Vagina (tissue), 2 donors: ENCODE results near the gene GLRX5. TPM values are rescaled to one million over a fixed set of nuclear protein-coding genes. Genes with fewer than 3 reads are reported as not detected.
"Not testable (repeated sequence)": the region's sequence is repeated elsewhere in the genome, so short reads cannot be mapped to it uniquely, and the experiment has no call there.

Experiments
- DNase-seq, 2 donors: peaks; one replicate each; pipeline ENCODE4 v3.0.0-alpha.2; 2017; ENCODE audit errors: extremely low spot score in 2 of 2
- H3K27ac ChIP-seq: fragments of 200-600 bp; sonication (generic); one replicate; pipeline ENCODE4 v1.5.1; 2019
- H3K27me3 ChIP-seq: fragments of 200-600 bp; sonication (generic); one replicate; pipeline ENCODE4 v1.5.1; 2019
- H3K36me3 ChIP-seq, 2 donors: fragments of 200-600 bp; sonication (generic); one replicate each; pipeline ENCODE4 v1.5.1; 2017 to 2019
- H3K4me1 ChIP-seq: fragments of 200-600 bp; sonication (generic); one replicate; pipeline ENCODE4 v1.5.1; 2019
- H3K4me3 ChIP-seq, 2 donors: fragments of 200-600 bp; sonication (generic); 1 replicate in 1 of 2; 2 replicates in 1 of 2; pipeline ENCODE4 v1.5.1; 2016 to 2019
- H3K9me3 ChIP-seq: fragments of 200-600 bp; sonication (generic); one replicate; pipeline ENCODE4 v1.5.1; 2019
- POLR2A ChIP-seq, 2 donors: fragments of 450-650 bp; IDR thresholded peaks; one replicate each; pipeline ENCODE4 v1.6.1; 2017; ENCODE audit warnings: antibody characterized with exemption in 2 of 2, mild to moderate bottlenecking in 2 of 2, moderate library complexity in 2 of 2
- POLR2AphosphoS5 ChIP-seq, 2 donors: sonication (generic); formaldehyde crosslinking; IDR thresholded peaks; one replicate each; pipeline ENCODE4 v1.9.0; 2017; ENCODE audit warnings: antibody characterized with exemption in 2 of 2, mild to moderate bottlenecking in 2 of 2, low read depth in 1 of 2; ENCODE audit not compliant: insufficient read depth in 1 of 2
- intact Hi-C: fragments of 100-400 bp; cut with DNase I; formaldehyde crosslinking; loops from one replicate; pipeline ENCODE4 v1.15.1; 2023
- total RNA-seq: library from RNA; depleted of rRNA; stranded (reverse); fragments of >200 nt; gene quantifications from one replicate; pipeline ENCODE4 v1.2.3, GENCODE V29; 2016
- TF ChIP-seq, protein P1 (sequence below), 3 experiments: fragments of 450-650 bp in 2 of 3; fragments of 200-600 bp in 1 of 3; sonication (generic) in 1 of 3; IDR thresholded peaks; one replicate each; pipeline ENCODE4 v1.5.1; 2017 to 2019; ENCODE audit warnings: antibody characterized with exemption in 3 of 3, mild to moderate bottlenecking in 2 of 3, moderate library complexity in 2 of 3

The GLRX5 gene
- total RNA-seq, 1 donor from 2014 or later, result 20.4 TPM

DNA sequence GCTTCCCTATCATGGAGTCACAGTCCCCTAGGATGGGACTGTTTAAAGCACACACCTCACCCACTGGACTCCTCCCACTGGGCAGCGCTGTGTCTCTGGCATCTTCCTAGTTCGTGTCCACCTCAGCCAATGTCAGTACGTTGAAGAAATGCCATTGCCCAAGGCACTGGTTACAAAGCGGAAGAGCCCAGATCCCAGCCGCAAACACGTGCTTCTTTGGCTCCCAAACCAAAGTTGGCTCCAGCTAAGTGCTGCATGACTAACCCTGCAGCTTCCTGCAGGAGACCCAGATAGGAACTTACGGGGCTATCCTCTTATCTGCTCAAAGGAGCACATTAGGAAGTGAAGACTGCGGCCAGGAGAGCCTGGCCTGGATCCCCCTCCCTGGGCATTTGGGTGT is 27.7 kb upstream of the GLRX5 start:
- no peaks in the 10 kb centered on the region for H3K9me3 ChIP-seq
- DNase-seq, result no peak
- intact Hi-C loops, result no loop called here
- peaks cover 96% of the 10 kb centered on the region for H3K4me1 ChIP-seq
- no peaks in the 10 kb centered on the region for H3K27me3 ChIP-seq
- no peaks in the 10 kb centered on the region for H3K36me3 ChIP-seq
- no peak overlapping the region for H3K4me3 ChIP-seq
- peak overlapping the region; percentile 60 for H3K27ac ChIP-seq
- TF ChIP-seq POLR2A (IDR thresholded peaks at IDR 0.05), result no peak
- TF ChIP-seq POLR2AphosphoS5 (IDR thresholded peaks at IDR 0.05; ENCODE audit: insufficient read depth in 1 of 2, low read depth in 1 of 2), result peak in 1 of 2 donors; percentile 66

DNA sequence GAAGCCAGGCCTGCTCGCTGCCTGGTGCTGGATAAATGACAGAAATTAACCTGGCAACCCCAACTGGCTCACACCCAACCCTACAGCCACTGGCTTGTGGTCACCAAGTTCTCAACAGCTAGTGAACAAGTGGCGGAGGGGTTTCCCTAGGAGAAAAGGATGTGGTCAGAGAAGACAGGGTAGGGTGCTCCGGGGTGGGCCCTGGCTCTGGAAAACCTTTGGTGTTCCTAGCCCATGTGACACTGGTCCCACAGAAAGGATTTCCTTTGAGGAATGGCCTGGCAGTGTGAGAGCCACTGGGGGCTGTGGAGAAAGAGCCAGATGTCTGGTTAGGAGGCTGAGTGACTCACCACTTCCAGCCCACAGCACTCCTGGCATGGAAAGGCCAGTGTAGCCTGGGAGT is 27.1 kb upstream of the GLRX5 start:
- Histone ChIP-seq H3K4me1 (peaks cover 95% of the 10 kb centered on the region), H3K4me3 (no peak overlapping the region)
- intact Hi-C loops, result no loop called here

DNA sequence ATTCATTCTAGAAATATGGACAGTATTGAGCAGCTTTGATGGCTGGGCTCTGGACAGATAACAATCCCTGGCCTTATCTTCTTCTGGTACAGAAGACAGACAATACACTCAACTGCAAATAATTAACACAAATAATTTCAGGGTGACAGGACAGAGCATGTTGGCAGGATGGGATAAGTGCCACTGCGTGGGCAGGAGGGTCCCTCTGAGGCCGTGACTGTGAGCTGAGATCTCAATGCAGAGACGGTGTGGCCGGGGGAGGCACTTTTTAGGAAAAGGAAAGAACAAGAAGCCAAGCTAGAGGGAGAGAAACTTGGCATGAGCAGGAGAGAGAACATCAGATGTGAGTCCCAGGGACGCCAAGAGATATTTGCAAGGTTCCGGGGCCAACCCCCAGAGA is 26.5 kb upstream of the GLRX5 start:
- intact Hi-C loops, result no loop called here
- Histone ChIP-seq H3K9me3 (no peaks in the 10 kb centered on the region), H3K4me3 (no peak overlapping the region), H3K4me1 (peaks cover 88% of the 10 kb centered on the region), H3K27ac (peak overlapping the region; percentile 60), H3K27me3 (no peaks in the 10 kb centered on the region), H3K36me3 (no peaks in the 10 kb centered on the region)
- no peak for DNase-seq
- TF ChIP-seq POLR2AphosphoS5 (IDR thresholded peaks at IDR 0.05; ENCODE audit: insufficient read depth in 1 of 2, low read depth in 1 of 2) (no peak), POLR2A (IDR thresholded peaks at IDR 0.05) (no peak)
- TF ChIP-seq, protein P1, sequence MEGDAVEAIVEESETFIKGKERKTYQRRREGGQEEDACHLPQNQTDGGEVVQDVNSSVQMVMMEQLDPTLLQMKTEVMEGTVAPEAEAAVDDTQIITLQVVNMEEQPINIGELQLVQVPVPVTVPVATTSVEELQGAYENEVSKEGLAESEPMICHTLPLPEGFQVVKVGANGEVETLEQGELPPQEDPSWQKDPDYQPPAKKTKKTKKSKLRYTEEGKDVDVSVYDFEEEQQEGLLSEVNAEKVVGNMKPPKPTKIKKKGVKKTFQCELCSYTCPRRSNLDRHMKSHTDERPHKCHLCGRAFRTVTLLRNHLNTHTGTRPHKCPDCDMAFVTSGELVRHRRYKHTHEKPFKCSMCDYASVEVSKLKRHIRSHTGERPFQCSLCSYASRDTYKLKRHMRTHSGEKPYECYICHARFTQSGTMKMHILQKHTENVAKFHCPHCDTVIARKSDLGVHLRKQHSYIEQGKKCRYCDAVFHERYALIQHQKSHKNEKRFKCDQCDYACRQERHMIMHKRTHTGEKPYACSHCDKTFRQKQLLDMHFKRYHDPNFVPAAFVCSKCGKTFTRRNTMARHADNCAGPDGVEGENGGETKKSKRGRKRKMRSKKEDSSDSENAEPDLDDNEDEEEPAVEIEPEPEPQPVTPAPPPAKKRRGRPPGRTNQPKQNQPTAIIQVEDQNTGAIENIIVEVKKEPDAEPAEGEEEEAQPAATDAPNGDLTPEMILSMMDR (IDR thresholded peaks at IDR 0.05), result no peak

More for the DNA sequence above, 27.1 kb upstream of the GLRX5 start:
- TF ChIP-seq, protein P1 (IDR thresholded peaks at IDR 0.05), result no peak
- TF ChIP-seq POLR2A (IDR thresholded peaks at IDR 0.05) (no peak), POLR2AphosphoS5 (IDR thresholded peaks at IDR 0.05; ENCODE audit: insufficient read depth in 1 of 2, low read depth in 1 of 2) (no peak)
- no peaks in the 10 kb centered on the region for H3K9me3 ChIP-seq
- H3K27me3 ChIP-seq, result no peaks in the 10 kb centered on the region
- H3K36me3 ChIP-seq, result no peaks in the 10 kb centered on the region
- H3K27ac ChIP-seq, result peak overlapping the region; percentile 60
- DNase-seq, result no peak

DNA sequence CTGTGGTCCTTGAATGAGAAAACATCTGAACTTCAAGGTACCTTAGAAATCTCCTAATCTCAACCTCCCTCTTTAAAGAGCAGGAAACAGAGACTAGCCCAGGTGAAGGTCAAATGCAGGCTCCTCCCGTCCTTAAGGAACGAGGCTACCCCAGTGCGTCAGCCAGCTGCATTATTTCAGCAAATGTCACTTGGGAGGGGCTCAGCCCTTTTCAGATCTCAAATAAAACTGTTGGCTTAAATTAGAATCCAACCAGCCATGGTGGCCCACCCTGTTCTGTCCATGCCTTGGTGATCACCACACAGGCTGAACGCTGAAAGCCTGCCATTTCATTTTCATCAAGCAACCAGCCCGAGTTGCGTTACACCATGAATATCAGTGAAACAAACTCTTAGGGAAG is 25.4 kb upstream of the GLRX5 start:
- peak overlapping the region; percentile 60 for H3K27ac ChIP-seq
- no peak for DNase-seq
- intact Hi-C loops, result no loop called here

DNA sequence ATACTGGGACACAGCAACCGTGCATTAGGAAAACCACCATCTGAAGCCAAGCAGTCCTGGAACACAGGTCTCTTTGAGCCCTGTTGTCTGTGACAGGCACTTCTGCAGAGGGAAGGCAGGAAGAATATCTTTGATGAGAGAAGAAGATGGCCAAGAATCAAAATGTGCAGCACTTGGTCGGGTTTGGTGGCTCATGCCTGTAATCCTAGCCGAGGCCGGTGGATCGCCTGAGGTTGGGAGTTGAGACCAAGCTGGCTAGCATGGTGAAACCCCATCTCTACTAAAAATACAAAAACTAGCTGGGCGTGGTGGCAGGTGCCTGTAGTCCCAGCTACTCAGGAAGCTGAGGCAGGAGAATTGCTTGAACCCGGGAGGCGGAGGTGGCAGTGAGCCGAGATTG is 24.5 kb upstream of the GLRX5 start:
- H3K27ac ChIP-seq, result peak overlapping the region; percentile 60
- H3K9me3 ChIP-seq, intact Hi-C loops, H3K4me3 ChIP-seq, H3K27me3 ChIP-seq, DNase-seq, H3K36me3 ChIP-seq: not testable (repeated sequence)
- H3K4me1 ChIP-seq, result peaks cover 89% of the 10 kb centered on the region

More for the DNA sequence above, 25.4 kb upstream of the GLRX5 start:
- Histone ChIP-seq H3K36me3 (no peaks in the 10 kb centered on the region), H3K27me3 (no peaks in the 10 kb centered on the region), H3K9me3 (no peaks in the 10 kb centered on the region), H3K4me3 (no peak overlapping the region), H3K4me1 (peaks cover 88% of the 10 kb centered on the region)
- TF ChIP-seq POLR2A (IDR thresholded peaks at IDR 0.05) (no peak), POLR2AphosphoS5 (IDR thresholded peaks at IDR 0.05; ENCODE audit: insufficient read depth in 1 of 2, low read depth in 1 of 2) (no peak)
- TF ChIP-seq, protein P1 (IDR thresholded peaks at IDR 0.05), result no peak

DNA sequence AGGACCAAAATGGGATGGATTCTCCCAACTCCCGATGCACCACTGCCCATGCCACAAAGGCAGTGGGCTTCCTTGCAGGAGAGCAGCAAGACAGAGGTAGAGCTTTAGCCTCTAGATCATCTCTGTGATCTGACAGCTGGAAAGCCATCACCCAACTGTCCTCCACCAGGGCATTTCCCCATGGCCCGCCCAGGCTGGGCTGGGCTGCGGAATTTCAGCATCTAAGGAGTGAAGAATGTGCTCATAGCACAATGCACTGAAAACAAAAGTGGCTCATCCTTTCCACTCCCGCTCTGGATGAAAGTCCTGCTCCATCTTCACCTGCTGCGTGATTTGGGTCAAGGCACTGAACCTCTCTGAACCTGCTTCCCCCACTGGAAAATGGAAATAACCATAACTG is 24.0 kb upstream of the GLRX5 start:
- DNase-seq, result no peak
- Histone ChIP-seq H3K9me3 (no peaks in the 10 kb centered on the region), H3K36me3 (no peaks in the 10 kb centered on the region), H3K27ac (peak overlapping the region; percentile 60), H3K27me3 (no peaks in the 10 kb centered on the region), H3K4me3 (no peak overlapping the region), H3K4me1 (peaks cover 92% of the 10 kb centered on the region)
- intact Hi-C loops, result no loop called here
- TF ChIP-seq, protein P1 (IDR thresholded peaks at IDR 0.05), result no peak
- TF ChIP-seq POLR2A (IDR thresholded peaks at IDR 0.05) (no peak), POLR2AphosphoS5 (IDR thresholded peaks at IDR 0.05; ENCODE audit: insufficient read depth in 1 of 2, low read depth in 1 of 2) (no peak)
